HG02943 (cell line): Measurements from ENCODE around the gene FAM124A.

ENCODE experiments used
- ATAC-seq: cut with Tn5 transposase; IDR thresholded peaks from one replicate; pipeline ENCODE4 v1.9.1; 2021; ENCODE audit warnings: mild to moderate bottlenecking, low read depth, moderate library complexity; ENCODE audit not compliant: unreplicated experiment

FAM124A gene

GRCh38 chr13:51297556-51297955 is 75.4 kb downstream of the FAM124A start:
- no peak for ATAC-seq

DNA sequence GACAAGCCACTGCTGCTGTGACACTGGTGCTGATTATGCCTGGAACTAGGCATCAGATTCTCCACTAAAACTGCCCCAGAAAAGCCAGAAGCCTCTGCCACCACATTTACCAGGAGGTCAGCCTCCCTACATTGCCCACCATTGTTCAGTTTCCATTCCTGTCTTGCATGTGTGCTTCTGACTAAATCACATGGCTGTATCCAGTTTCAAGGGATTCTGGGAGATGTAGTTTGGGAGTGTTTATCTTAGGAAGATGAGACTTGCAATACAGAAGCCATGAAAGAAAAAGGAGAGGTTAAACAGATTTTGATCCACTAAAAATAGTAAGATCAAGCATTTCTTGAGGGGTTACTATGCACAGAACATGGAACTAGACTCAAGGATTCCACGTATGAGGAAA is 76.6 kb downstream of the FAM124A start:
- ATAC-seq = no peak

DNA sequence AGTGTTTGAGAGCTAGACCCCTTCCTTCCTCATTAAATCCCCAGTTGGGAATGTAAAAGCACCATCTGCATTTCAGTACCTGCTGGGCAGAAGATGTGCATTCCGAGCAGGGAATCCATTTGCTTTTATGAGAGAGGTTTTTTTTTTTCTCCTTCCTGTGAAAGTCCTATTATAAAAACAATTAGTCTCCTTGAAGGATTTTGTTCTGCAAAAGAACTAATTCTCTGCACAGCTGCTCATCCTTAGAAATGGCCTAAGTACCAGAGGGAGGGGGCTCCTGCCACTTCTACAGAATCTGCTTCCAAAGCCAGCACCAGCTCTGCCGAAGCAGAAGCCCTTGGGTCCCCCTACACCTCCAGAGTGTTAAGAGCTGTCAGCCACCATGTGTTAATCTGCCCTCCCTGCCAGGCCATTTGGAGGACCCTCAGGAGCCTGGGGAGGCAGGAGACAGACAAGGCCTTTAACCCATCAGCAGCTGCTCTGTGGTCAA is 80.9 kb downstream of the FAM124A start:
- ATAC-seq = no peak

DNA sequence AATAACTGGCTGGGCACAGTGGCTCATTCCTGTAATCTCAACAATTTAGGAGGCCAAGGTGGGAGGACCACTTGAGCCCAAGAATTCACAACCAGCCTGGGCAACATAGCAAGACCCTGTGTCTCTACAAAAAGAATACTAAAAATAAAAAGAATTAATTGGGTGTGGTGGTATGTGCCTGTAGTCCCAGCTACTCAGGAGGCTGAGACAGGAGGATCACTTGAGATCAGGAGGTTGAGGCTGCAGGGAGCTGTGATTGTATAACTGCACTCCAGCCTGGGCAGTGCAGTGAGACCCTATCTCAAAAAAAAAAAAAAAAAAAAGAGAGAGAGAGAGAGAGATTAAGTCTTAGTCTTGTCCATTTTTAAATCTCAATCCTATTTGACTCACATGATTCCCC is 81.7 kb downstream of the FAM124A start:
- no peak for ATAC-seq

GRCh38 chr13:51305271-51305967 is 83.2 kb downstream of the FAM124A start:
- no peak for ATAC-seq

GRCh38 chr13:51308781-51309180 is 86.6 kb downstream of the FAM124A start:
- ATAC-seq = no peak

DNA sequence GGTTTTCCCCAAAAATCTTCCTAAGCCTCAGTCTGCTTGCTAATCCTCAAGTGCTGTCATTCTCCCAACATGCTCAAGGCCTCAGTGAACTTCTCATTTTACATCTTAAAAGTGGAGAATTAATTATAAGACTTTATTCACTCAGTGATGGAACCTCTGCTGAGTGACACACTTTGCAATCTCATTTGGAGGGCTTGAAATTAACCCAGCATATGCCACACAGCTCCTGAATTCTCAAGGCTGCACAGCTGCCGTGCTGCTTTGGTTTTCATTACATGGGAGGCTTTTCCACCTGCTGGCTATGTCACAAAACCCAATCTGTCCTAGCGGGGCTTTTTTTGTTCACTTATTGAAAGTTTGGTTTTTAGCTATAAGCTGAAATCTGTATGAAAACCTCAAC is 89.0 kb downstream of the FAM124A start:
- ATAC-seq = no peak

DNA sequence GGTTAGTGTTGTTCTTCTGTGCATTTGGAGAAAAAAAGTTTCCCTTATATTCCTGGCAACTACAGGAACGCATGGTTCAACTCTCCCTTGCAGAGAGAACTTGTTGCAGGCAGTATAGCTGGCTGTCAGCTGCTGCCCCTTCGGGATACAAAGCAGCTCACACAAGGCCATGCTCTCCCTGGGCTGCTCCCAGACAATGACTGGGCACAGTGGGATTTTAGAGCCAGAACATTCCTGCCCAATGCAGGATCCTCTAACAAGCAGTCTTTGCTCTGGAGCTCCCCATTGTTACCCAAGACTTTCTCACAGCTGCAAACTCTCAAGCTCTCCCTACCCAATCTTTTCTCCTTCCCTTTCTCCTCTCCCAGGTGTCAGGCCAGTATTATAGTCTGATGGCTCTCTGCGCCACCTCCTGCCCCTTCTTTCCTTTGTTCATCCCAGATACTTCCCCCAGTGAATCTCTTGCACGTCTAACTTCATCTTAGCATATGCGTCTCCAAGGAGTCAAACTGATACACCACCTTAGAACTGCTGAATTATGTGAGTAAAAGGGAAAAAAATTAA is 89.8 kb downstream of the FAM124A start:
- no peak for ATAC-seq

DNA sequence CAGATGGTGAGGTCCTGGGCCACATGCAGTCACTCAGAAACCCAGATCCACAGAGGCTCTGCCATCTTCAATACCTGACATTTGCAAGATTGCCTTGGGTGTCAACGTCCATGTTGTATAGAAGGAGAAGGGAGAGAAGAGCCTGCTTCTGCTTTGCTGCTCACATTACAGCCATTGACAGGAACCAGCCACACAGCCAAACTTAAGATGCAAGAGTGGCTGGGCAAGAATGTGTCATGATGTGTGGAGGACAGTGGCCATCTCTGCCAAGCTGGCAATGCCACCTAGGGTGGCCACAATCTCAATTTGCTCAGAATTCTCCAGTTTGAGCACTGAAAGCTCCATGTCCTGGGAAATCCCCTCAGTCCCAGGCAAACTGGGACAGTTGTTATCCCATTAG is 91.4 kb downstream of the FAM124A start:
- no peak for ATAC-seq

DNA sequence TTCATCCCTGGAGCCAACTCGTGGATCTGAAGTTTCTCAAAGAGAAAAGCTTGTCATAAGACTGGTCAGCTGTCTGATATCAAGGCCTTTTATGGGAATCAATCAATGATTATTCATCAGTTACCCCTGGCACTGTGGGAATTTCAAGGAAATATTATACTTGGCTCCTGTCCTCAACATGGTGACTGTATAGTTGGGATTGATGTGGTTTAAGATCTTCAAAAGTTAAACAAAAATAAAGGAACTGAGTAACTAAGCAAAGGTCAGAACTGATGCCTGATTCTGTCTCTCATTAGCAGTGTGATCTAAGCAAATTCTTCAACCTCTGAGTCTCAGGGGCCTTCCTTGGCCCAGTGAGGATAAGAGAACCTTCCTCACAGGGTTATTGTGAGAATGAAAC is 95.1 kb downstream of the FAM124A start:
- no peak for ATAC-seq

- ATAC-seq = no peak
Observed at GRCh38 chr13:51318015-51318414, 95.8 kb downstream of the FAM124A start.

DNA sequence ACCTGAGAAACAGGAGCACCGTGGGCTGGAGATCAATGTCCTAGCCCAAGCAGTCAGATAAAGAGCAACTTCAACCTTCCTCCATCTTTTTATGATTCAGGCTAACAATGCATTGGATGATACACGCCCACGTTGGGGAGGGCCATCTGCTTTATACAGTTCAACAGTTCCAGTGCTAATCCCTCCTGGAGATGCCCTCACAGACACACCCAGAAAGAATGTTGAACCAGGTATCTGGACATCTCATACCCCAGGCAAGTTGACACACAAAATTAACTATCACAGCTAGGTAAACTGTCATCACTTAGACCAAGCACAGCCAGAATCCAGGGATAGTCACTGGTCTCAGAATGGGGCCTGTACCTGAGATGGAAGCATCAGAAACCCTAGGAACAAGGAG is 96.7 kb downstream of the FAM124A start:
- no peak for ATAC-seq

DNA sequence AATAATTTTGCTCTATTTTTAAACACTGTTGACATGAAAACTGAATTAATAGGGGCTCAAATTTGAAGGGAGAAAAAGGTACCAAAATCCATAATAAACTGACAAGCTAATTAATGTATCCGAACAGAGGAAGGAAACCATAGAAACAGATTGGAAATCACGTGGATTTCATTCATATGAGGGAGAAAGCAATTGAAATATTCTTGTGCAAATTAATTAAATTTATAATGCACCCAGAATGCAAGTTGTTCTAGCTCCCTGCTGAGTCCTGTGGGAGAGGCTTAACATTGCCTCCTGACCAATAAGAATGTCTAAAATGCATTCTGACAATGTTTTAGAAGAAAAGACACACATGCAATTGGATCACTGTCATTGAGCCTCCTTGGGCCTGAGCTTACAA is 99.6 kb downstream of the FAM124A start:
- ATAC-seq = no peak

- ATAC-seq = no peak
Observed at GRCh38 chr13:51322826-51323225, 100.6 kb downstream of the FAM124A start.

DNA sequence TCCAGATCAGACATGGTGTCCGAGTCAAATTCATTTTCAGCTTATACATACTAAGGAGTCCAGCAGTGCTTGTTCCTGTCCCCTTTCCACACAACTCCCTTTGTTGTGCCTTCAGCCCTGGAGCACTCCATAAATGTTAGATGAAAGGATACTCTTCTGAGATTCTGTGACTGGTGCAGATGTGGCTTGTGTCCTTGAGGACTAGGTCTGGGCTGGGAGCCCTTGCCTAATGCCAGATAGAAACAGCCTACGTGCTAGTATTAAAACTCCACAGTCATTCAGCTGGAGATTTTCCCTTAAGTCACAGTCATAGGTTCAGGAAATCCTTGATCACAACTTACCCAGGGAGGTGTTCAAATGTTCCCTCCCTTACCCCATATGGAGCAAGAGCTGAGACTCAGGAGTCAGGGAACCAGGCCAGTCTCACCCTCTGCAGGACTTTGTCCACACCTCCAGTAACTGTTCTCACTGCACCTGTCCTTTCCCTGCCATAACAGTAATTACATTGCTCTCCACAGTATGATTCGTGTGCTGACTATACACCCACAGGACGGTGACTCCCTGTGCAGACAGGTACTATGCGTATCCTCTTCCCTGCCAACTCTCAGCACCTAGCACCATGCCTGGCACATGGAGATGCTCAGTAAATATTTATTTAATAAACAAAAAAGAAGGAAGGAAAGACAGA is 101.8 kb downstream of the FAM124A start:
- ATAC-seq = no peak

GRCh38 chr13:51324714-51325420 is 102.7 kb downstream of the FAM124A start:
- no peak for ATAC-seq

DNA sequence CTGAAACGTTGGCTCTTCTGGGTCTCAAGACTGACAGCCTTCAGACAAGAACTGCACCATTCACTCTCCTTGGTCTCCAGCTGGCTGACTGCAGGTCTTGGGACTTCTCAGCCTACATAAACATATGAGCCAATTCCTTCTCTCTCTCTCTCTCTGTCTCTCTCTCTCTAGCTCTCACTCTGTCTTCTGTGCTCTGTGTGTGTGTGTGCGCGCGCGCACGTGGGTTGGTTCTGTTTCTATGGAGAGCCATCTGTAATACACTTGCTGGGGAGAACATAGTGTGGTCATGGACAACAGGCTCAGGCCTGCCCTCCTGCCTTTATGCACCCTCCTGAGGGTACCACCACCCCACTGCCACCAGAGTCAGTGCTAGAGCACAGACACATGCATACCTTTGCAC is 103.6 kb downstream of the FAM124A start:
- no peak for ATAC-seq

GRCh38 chr13:51326777-51327176 is 104.6 kb downstream of the FAM124A start:
- no peak for ATAC-seq

DNA sequence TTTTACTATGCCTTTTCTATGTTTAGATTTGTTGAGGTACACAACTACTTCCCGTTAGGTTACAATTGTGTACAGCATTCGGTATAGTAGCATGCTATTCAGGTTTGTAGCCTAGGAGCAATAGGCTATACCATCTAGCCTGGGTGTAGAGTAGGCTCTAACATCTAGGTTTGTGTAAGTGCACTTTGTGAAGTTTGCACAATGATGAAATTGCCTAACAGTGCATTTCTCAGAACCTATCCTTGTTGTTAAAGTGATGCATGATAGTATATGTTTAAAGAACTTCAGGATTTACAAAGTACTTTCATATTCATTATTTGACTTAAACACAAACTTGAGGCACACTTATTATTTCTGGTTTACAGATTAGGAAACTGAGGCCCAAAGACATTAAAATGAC is 105.8 kb downstream of the FAM124A start:
- ATAC-seq = no peak

DNA sequence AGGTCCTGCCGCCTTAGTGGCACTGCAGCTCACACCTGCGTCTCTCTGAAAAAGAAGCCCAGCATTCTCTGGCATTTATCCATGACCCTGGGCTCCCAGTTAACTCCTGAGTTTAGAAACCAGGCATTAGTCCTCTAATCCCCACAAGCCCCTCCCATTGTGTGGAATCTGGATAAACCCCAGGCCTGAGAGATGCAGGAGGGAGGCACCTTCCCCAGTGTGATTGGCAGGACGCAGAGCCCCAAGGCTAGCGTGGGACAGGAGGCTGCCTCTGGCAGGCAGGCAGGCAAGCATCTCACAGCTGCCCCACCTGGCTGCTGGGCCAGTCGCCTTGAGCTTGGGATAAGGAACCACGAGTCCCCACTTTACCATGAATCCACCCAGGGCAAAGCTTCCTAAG is 106.3 kb downstream of the FAM124A start:
- ATAC-seq = no peak

DNA sequence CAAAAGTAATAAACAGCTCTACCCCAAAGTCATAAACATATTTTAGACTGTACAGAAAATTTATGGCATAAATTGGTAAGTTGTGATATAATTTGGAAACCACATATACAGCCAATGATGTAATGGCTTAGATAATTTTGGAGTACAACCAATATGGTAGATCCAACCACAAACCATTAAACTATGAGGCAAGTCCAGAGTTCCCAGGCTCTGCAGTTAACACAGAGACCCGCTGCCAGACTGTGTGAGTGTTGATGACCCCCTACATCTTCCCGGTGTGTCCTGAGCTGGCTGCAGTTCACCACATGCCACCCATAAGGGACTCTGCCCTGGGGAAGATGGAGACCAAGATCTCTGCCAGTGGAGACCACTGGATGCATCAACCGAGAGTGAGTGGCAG is 107.4 kb downstream of the FAM124A start:
- ATAC-seq = no peak
